Liver (tissue), 3 donors: ENCODE measurements around the gene TTC33.

Experiments used
- RAD21 ChIP-seq, 2 donors: IDR thresholded peaks; 2 replicates each; pipeline ENCODE4 v1.6.1; 2016; ENCODE audit warnings: antibody characterized with exemption in 2 of 2, mild to moderate bottlenecking in 2 of 2
- TF ChIP-seq, protein P1 (sequence below): fragments of 150-350 bp; IDR thresholded peaks from 2 replicates; pipeline ENCODE4 v1.5.1; 2017; ENCODE audit warnings: improper control_type of control experiment, low read depth, low read length; ENCODE audit not compliant: missing input control
- donor health status: healthy.
- donor health status: healthy.

DNA sequence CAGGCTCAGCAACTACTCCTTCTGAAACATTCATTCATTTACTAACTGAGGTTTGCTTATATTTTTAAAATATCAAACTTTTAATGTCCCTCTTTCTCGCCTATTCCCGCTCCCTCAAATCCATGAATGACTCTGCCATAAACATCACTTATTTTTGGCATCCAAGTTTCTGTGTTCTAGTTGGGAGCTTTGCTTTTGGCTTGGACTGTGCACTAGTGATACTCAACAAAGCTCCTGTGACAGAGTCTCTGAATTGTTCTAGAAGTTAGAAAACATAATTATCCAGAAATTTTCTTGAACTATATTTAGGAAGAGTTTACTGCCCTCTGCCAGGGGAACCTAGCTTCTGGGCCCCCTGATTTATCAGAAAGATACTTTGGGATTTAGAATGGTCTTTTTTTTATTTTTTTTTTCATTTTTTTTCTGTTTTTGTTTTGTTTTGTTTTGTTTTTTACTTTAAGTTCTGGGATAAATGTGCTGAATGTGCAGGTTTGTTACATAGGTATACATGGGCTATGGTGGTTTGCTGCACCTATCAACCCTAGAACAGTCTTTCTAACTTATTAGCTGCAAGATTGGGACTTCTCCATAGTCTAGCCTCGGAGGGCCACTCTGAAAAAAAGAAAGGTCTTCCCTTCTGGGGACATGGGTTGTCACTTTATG lies 140.7 kb downstream of the TTC33 start:
- no peak for TF ChIP-seq RAD21 (IDR thresholded peaks at IDR 0.05)
- TF ChIP-seq, protein P1, sequence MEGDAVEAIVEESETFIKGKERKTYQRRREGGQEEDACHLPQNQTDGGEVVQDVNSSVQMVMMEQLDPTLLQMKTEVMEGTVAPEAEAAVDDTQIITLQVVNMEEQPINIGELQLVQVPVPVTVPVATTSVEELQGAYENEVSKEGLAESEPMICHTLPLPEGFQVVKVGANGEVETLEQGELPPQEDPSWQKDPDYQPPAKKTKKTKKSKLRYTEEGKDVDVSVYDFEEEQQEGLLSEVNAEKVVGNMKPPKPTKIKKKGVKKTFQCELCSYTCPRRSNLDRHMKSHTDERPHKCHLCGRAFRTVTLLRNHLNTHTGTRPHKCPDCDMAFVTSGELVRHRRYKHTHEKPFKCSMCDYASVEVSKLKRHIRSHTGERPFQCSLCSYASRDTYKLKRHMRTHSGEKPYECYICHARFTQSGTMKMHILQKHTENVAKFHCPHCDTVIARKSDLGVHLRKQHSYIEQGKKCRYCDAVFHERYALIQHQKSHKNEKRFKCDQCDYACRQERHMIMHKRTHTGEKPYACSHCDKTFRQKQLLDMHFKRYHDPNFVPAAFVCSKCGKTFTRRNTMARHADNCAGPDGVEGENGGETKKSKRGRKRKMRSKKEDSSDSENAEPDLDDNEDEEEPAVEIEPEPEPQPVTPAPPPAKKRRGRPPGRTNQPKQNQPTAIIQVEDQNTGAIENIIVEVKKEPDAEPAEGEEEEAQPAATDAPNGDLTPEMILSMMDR: no peak
